GM21786 (cell line): ENCODE measurements around the gene DHRS7B.
"Not testable (repeated sequence)": the region's sequence is repeated elsewhere in the genome, so short reads cannot be mapped to it uniquely, and the experiment has no call there.

ENCODE experiments used
- ATAC-seq: cut with Tn5 transposase; IDR thresholded peaks from one replicate; pipeline ENCODE4 v1.9.1; 2021; ENCODE audit not compliant: unreplicated experiment

DHRS7B gene

DNA sequence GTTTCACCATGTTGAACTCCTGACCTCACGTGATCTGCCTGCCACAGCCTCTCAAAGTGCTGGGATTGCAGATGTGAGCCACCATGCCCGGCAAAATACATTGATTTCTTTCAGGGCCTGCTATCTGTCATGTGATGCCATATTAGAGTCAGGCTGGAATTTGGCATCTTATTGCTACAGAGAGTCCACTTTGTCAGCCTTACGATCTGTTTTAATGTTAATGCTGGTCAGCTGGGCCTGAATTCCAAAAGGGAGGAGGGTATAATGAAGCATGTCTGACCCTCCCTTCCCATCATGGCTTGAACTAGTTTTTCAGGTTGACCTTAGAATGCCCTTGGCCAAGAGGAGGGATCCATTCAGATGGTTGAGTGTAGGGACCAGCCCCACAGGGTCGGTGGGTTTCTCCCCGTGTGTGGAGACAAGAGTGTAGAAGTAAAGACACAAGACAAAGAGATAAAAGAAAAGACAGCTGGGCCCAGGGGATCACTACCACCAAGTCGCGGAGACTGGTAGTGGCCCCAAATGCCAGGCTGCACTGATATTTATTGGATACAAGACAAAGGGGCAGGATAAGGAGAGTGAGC, 19.6 kb upstream of the DHRS7B start:
- ATAC-seq: not testable (repeated sequence)

GRCh38 chr17:21108651-21109050, 18.1 kb upstream of the DHRS7B start:
- ATAC-seq: no peak

GRCh38 chr17:21113049-21113690, 13.6 kb upstream of the DHRS7B start:
- no peak for ATAC-seq

DNA sequence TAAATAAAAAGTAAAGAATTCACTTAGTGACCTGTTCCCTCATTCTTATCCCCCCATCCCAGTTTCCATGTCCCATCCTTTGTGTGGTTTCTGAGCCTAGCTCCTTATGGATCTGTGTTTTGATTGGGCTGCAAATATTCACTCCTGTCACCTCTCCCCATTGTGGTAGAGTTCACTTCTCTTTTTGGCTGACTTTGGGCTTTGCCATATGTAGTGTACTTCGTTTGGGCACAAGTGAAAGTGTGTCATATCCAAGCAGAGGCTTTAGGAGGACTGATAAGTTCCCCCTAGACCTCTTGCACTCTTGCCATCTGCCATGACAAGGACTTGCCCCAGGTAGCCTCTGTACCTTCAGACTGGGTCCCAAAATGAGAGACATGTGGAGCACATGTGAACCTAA, 13.0 kb upstream of the DHRS7B start:
- no peak for ATAC-seq

DNA sequence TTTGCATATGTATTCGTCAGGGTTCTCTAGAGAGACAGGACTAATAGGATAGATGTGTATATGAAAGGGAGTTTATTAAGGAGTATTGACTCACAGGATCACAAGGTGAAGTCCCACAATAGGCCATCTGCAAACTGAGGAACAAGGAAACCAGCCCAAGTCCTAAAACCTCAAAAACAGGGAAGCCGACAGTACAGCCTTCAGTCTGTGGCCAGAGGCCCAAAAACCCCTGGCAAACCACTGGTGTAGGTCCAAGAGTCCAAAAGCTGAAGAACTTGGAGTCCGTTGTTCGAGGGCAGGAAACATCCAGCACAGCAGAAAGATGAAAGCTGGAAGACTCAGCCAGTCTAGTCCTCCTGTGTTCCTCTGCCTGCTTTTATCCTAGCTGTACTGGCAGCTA, 12.0 kb upstream of the DHRS7B start:
- ATAC-seq: not testable (repeated sequence)

- ATAC-seq: no peak
These were observed 7.4 kb upstream of the DHRS7B start for GRCh38 chr17:21119247-21119918.

DNA sequence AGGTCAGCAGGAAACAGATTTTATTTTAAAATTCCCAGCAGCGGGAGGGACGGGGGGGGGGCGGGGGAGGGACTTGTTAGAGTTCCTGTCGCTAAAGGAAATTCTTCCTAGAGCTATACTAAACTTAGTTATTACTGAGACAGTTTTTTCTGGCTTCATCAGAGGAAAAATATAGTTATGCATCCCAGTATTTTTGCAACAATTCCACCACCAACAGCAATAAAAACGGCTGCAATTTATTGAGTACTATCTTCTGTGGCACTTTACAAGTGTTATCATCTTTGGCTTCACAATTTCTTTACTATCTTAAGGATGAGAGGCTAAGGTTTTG, 6.9 kb upstream of the DHRS7B start:
- no peak for ATAC-seq

GRCh38 chr17:21124086-21124485, 2.7 kb upstream of the DHRS7B start:
- no peak for ATAC-seq

- not testable (repeated sequence) for ATAC-seq
These were observed 2.2 kb upstream of the DHRS7B start for GRCh38 chr17:21124517-21124916.

- ATAC-seq: no peak
These were observed 902 bp upstream of the DHRS7B start for GRCh38 chr17:21125862-21126261.

DNA sequence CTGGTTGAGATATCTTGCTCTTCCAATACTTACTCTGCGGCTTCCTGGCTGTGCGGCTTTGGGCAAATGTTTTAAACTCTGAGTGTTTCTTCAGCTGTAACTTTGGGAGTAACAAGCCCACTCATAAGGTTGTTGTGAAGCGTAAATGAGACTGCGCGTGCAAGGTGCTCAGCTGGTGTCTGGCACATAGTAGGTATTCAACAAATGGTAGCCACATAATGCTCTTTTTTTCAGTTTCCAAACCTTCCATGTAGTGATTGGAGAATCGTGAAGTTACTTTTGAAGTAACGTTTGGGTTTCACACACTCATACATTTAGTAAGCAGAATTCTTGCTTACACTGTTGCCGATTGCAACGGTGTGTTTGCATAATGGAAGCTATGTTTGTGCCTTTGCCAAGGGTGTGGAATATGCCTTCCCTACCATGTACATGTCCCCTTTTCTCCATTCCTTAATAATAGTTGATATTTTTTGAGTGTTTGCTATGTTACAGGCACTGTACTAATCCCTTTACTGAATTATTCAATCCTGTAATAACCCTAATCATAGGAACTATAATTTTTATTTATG, 829 bp downstream of the DHRS7B start:
- ATAC-seq: no peak

DNA sequence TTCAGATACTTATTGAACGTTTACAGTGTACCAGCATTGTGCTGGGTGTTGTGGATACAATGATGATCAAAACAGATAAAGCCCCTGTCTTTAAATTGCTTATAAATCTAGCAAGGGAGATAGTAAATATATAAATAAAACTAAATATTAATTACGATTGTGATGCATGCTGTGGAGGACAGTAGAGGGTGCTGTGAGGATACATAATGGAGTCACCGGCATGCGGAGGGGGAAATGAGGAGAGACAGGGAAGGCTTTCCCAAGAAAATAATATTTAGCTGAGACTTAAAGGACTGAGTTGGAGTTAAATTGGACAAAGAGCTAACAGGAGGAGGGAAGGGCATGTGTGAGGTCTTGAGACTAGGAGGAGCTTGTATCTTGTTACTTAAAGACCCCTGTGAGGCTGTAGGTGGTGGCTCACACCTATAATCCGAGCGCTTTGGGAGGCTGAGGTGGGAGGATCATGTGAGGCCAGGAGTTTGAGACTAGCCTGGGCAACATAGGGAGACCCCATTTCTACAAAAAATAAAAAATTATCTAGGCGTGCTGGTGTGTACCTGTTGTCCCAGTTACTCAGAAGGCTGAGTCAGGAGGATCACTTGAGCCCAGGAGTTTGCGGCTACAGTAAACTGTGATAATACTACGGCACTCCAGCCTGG, 2.4 kb downstream of the DHRS7B start:
- no peak for ATAC-seq

DNA sequence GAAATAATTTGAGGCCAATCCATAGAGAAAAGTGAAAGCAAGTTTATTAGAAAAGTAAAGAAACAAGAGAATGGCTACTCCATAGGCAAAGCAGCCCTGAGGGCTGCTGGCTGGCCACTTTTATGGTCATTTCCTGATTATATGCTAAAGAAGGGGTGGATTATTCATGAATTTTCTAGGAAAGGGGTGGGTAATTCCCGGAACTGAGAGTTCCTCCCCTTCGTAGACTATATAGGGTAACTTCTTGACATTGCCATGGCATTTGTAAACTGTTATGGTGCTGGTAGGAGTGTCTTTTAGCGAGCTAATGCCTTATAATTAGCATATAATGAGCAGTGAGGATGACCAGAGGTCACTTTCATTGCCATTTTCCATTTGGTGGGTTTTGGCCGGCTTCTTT, 4.4 kb downstream of the DHRS7B start:
- ATAC-seq: no peak

DNA sequence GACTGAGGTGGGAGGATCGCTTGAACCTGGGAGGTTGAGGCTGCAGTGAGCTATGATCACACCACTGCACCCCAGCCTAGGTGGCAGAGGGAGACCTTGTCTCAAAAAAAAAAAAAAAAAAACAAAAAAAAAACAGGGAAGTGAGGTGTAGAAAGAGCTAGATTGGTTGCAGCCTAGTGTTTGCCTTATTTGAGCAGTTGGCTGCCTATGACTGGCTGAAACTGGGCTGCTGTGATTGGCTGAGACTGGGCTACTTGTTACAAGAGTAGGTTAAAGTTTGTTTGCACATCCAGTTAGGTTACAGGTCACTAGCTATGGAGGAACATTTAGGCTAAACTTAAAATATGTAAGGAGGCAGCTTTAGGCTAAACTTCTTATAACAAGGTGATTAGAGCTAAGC, 5.7 kb downstream of the DHRS7B start:
- no peak for ATAC-seq

GRCh38 chr17:21134559-21134958, 7.8 kb downstream of the DHRS7B start:
- ATAC-seq: no peak

- ATAC-seq: no peak
These were observed 14.1 kb downstream of the DHRS7B start for GRCh38 chr17:21140911-21141310.

DNA sequence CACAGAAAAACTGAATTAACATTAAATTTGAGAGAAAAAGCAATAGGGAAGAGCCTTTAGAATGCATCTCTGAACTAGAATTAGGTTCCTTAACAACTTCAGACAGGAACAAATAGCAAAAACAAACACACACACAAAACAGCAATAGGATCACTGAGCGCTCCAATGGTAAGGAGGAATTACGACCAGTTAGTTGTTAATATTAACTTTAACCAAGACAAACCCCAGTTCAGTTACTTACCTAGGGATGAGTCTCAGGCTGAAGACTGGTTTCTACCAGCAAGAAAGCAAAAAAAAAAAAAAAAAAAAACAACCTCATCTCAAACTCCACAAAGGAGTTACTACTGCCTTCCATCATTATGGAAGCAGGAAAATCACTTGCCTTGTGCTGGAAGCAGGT, 14.6 kb downstream of the DHRS7B start:
- ATAC-seq: no peak

GRCh38 chr17:21142065-21142464, 15.3 kb downstream of the DHRS7B start:
- not testable (repeated sequence) for ATAC-seq

- ATAC-seq: no peak
These were observed 16.9 kb downstream of the DHRS7B start for GRCh38 chr17:21143695-21144094.

DNA sequence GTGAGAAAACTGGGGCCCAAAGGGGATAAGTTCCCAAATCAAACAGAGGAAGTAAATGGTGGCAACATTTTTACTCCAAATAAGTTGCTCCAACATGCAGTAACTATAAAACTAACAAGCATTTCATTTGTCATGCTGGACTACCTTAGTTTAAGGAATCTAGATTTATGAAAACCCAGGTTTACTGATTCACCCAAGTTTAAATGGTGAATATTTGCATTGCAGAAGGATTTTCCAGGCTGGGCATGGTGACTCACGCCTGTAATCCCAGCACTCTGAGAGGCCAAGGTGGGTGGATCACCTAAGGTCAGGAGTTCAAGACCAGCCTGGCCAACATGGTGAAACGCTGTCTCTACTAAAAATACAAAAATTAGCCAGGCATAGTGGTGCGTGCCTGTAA, 17.5 kb downstream of the DHRS7B start:
- not testable (repeated sequence) for ATAC-seq

GRCh38 chr17:21146362-21147015, 19.7 kb downstream of the DHRS7B start:
- ATAC-seq: no peak
